Sigmoid colon (tissue), 4 donors: ENCODE results near the gene SNX20.

Experiments
- POLR2AphosphoS5 ChIP-seq, 4 donors: sonication (generic); formaldehyde crosslinking; IDR thresholded peaks; one replicate each; pipeline ENCODE4 v1.6.1; 2017; ENCODE audit warnings: antibody characterized with exemption in 4 of 4
- TF ChIP-seq, protein P1 (sequence below), 4 experiments: fragments of 450-650 bp in 3 of 4; fragments of 200-600 bp in 1 of 4; IDR thresholded peaks; one replicate each; pipeline ENCODE4 v1.5.1; 2016 to 2019; ENCODE audit warnings: antibody characterized with exemption in 4 of 4, mild to moderate bottlenecking in 3 of 4, moderate library complexity in 2 of 4

GRCh38 chr16:50697881-50698767, 17.0 kb upstream of the SNX20 start:
- peak in 2 of 4 donors; percentile 17 to 44 for TF ChIP-seq POLR2AphosphoS5 (IDR thresholded peaks at IDR 0.05)
- TF ChIP-seq, protein P1, sequence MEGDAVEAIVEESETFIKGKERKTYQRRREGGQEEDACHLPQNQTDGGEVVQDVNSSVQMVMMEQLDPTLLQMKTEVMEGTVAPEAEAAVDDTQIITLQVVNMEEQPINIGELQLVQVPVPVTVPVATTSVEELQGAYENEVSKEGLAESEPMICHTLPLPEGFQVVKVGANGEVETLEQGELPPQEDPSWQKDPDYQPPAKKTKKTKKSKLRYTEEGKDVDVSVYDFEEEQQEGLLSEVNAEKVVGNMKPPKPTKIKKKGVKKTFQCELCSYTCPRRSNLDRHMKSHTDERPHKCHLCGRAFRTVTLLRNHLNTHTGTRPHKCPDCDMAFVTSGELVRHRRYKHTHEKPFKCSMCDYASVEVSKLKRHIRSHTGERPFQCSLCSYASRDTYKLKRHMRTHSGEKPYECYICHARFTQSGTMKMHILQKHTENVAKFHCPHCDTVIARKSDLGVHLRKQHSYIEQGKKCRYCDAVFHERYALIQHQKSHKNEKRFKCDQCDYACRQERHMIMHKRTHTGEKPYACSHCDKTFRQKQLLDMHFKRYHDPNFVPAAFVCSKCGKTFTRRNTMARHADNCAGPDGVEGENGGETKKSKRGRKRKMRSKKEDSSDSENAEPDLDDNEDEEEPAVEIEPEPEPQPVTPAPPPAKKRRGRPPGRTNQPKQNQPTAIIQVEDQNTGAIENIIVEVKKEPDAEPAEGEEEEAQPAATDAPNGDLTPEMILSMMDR (IDR thresholded peaks at IDR 0.05): no peak
